Endothelial cell of umbilical vein (primary cell): ENCODE results near the gene LHX1. TPM values are rescaled to one million over a fixed set of nuclear protein-coding genes. Genes with fewer than 3 reads are reported as not detected.

ENCODE experiments used
- BruUV-seq: library from RNA; stranded (reverse); fragments of 400-500 nt; replicated peaks from 2 replicates; lab custom pipeline; 2021; lab: Mats Ljungman, UMichigan
- CTCF ChIA-PET: fragments of 300-600, 350-600 bp; sonication (Branson Sonifier 250); formaldehyde crosslinking; loops from one replicate; lab custom pipeline; 2021; ENCODE audit warnings: antibody characterized with exemption, inconsistent platforms; lab: Charles Lee
- POLR2A ChIA-PET: fragments of 300-600, 350-600 bp; sonication (Branson Sonifier 250); formaldehyde crosslinking; loops from one replicate; lab custom pipeline; 2021; ENCODE audit warnings: antibody characterized with exemption, inconsistent platforms; lab: Charles Lee
- DNase-seq: peaks from one replicate; pipeline ENCODE4 v3.0.0-alpha.2; 2011; ENCODE audit warnings: low read depth, low spot score
- FAIRE-seq: peaks from 2 replicates; lab custom pipeline; 2011; peaks lifted over from hg19 to GRCh38; lab: Jason Lieb, UNC
- H2AFZ ChIP-seq: 2 replicates; pipeline ENCODE4 v1.6.0; 2012; ENCODE audit warnings: low read depth, low read length, control low read depth, inconsistent platforms
- H3K27ac ChIP-seq: 2 replicates; pipeline ENCODE4 v1.5.1; 2011; ENCODE audit warnings: low read depth, mild to moderate bottlenecking, control low read depth, low read length, moderate library complexity; ENCODE audit not compliant: insufficient read depth
- H3K27me3 ChIP-seq, 2 experiments: 2 replicates each; pipeline versions ENCODE4 v1.6.0 to v1.6.1; 2011; ENCODE audit warnings: low read length in 2 of 2, mixed read lengths in 1 of 2; ENCODE audit not compliant: control insufficient read depth in 2 of 2, insufficient read depth in 2 of 2
- H3K36me3 ChIP-seq, 2 experiments: 2 replicates in 1 of 2; 3 replicates in 1 of 2; pipeline ENCODE4 v1.5.1; 2011; ENCODE audit warnings: low read length in 2 of 2, mild to moderate bottlenecking in 1 of 2, moderate library complexity in 1 of 2; ENCODE audit not compliant: control insufficient read depth in 2 of 2, insufficient read depth in 2 of 2; ENCODE audit errors: extremely low read depth in 1 of 2
- H3K4me1 ChIP-seq: 3 replicates; pipeline ENCODE4 v1.5.1; 2011; ENCODE audit warnings: mild to moderate bottlenecking, low read length; ENCODE audit not compliant: control insufficient read depth, insufficient read depth; ENCODE audit errors: extremely low read depth
- H3K4me2 ChIP-seq: 2 replicates; pipeline ENCODE4 v1.6.1; 2011; ENCODE audit warnings: low read length, control low read depth, mixed read lengths; ENCODE audit not compliant: insufficient read depth
- H3K4me3 ChIP-seq, 3 experiments: fragments of 200-600 bp in 1 of 3; sonication (generic), shearing (Covaris generic) in 1 of 3; replicated peaks in 1 of 3; 2 replicates each; pipeline ENCODE4 v1.5.1; 2011 to 2016; ENCODE audit warnings: control low read depth in 3 of 3, low read length in 3 of 3, mild to moderate bottlenecking in 2 of 3, inconsistent platforms in 1 of 3, low read depth in 1 of 3, moderate library complexity in 1 of 3; ENCODE audit not compliant: insufficient read depth in 1 of 3
- H3K79me2 ChIP-seq: 2 replicates; pipeline ENCODE4 v1.6.0; 2012; ENCODE audit warnings: low read length, inconsistent platforms; ENCODE audit not compliant: control insufficient read depth, insufficient read depth
- H3K9ac ChIP-seq: replicated peaks from 2 replicates; pipeline ENCODE3; 2011; ENCODE audit warnings: low read length, control low read depth; ENCODE audit not compliant: insufficient read depth; ENCODE audit errors: extremely low read depth
- H3K9me1 ChIP-seq: replicated peaks from 3 replicates; pipeline ENCODE4 v1.6.0; 2011; ENCODE audit warnings: mild to moderate bottlenecking, low read length; ENCODE audit not compliant: control insufficient read depth, insufficient read depth; ENCODE audit errors: extremely low read depth
- H3K9me3 ChIP-seq: replicated peaks from 2 replicates; pipeline ENCODE4 v1.5.1; 2012; ENCODE audit warnings: low read length, inconsistent platforms; ENCODE audit not compliant: control insufficient read depth, insufficient read depth
- H4K20me1 ChIP-seq: replicated peaks from 2 replicates; pipeline ENCODE3; 2011; ENCODE audit warnings: mild to moderate bottlenecking, low read length; ENCODE audit not compliant: control insufficient read depth, insufficient read depth; ENCODE audit errors: extremely low read depth
- EZH2 ChIP-seq: IDR thresholded peaks from 2 replicates; pipeline ENCODE4 v1.6.1; 2012; ENCODE audit warnings: borderline replicate concordance, low read depth, mild to moderate bottlenecking, moderate library complexity, low read length, inconsistent platforms; ENCODE audit not compliant: severe bottlenecking
- FOS ChIP-seq: IDR thresholded peaks from 2 replicates; pipeline ENCODE4 v1.6.1; 2011; ENCODE audit warnings: mild to moderate bottlenecking, low read length, moderate library complexity, borderline replicate concordance; ENCODE audit not compliant: insufficient read depth
- GATA2 ChIP-seq: IDR thresholded peaks from 2 replicates; pipeline ENCODE4 v1.7.0; 2011; ENCODE audit warnings: low read depth, mild to moderate bottlenecking, moderate library complexity, mixed read lengths, low read length; ENCODE audit not compliant: insufficient read length, insufficient read depth
- JUN ChIP-seq: IDR thresholded peaks from 2 replicates; pipeline ENCODE4 v1.6.1; 2011; ENCODE audit warnings: borderline replicate concordance, low read depth; ENCODE audit not compliant: insufficient read length, insufficient read depth
- MYC ChIP-seq: IDR thresholded peaks from one replicate; pipeline ENCODE4 v1.6.1; 2011; ENCODE audit warnings: mild to moderate bottlenecking, low read depth, low read length
- POLR2A ChIP-seq: IDR thresholded peaks from 2 replicates; pipeline ENCODE4 v1.6.1; 2012; ENCODE audit warnings: low read depth, mild to moderate bottlenecking, control low read depth, low read length
- POLR2AphosphoS5 ChIP-seq: IDR thresholded peaks from 2 replicates; pipeline ENCODE4 v1.6.1; 2012; ENCODE audit warnings: low read depth, mild to moderate bottlenecking, control low read depth, low read length, moderate library complexity; ENCODE audit not compliant: insufficient read depth
- dilution Hi-C: fragments of 300-500 bp; cut with MboI; formaldehyde crosslinking; loops from one replicate; pipeline ENCODE4 v1.15.0; 2019; ENCODE audit warnings: low sequenced_read_pairs; ENCODE audit not compliant: extremely low pct_ligation_motif_present
- intact Hi-C: fragments of 100-400 bp; cut with micrococcal nuclease; formaldehyde crosslinking; loops from one replicate; pipeline ENCODE4 v1.10.0; 2022
- polyA plus RNA-seq, 4 experiments: library from polyadenylated mRNA; depleted of rRNA in 3 of 4; stranded (reverse) in 3 of 4; unstranded in 1 of 4; fragments of >200 nt; gene quantifications; 2 replicates each; pipeline versions ENCODE4 v1.2.1 to v1.2.3, GENCODE V29; 2011 to 2012; ENCODE audit warnings: missing spikeins in 1 of 4
- total RNA-seq: library from RNA; stranded (reverse); gene quantifications from 2 replicates; pipeline ENCODE4 v1.2.3, GENCODE V29; 2021
- TF ChIP-seq, protein P1 (sequence below): IDR thresholded peaks from 2 replicates; pipeline ENCODE4 v1.6.1; 2011; ENCODE audit not compliant: insufficient read depth, insufficient read length
- TF ChIP-seq, protein P2 (sequence below), 2 donors: IDR thresholded peaks; 1 replicate in 1 of 2; 2 replicates in 1 of 2; pipeline ENCODE4 v1.5.1; 2011; ENCODE audit warnings: low read length in 2 of 2, mild to moderate bottlenecking in 2 of 2, moderate library complexity in 2 of 2, control low read depth in 1 of 2, inconsistent platforms in 1 of 2, low read depth in 1 of 2; ENCODE audit not compliant: insufficient read depth in 1 of 2; ENCODE audit errors: extremely low read depth in 1 of 2

LHX1 gene
- total and polyA plus RNA-seq, 2 donors (not counting 3 experiments of a cell fraction or from before 2014, with no cell fraction given) = not detected

DNA sequence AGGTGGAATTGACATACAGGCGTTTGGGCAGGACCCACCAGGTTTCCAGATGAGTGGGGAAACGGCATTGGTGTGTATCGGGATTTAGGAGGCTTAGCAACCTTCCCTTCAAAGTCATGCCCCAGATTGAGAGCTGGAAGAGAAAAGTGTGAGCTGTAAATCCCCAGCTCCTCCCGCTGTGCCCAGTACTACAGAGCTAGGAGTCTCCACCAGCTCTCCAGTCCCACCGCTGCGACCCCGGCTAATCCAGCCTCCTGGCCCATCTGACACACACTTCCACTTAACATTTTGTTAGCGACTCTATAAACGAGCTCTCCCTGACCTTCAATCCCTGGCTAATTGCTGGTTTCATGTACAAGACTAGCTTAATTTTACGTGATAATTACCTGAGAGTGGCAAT lies 29.9 kb upstream of the LHX1 start:
- H3K79me2 ChIP-seq = no peaks in the 10 kb centered on the region
- no peak for DNase-seq
- no peaks in the 10 kb centered on the region for H3K9me3 ChIP-seq
- H3K4me3 ChIP-seq = no peak overlapping the region
- no peaks in the 10 kb centered on the region for H3K36me3 ChIP-seq
- ChIA-PET CTCF (interaction anchor here (1.0 kb wide), 1 partner anchor 141 kb away, joined by 3 read pairs; no protein-coding TSS in a partner anchor), POLR2A (no interaction called here)
- no peak overlapping the region for H2AFZ ChIP-seq
- no peaks in the 10 kb centered on the region for H3K9me1 ChIP-seq
- H3K27ac ChIP-seq = no peak overlapping the region
- TF ChIP-seq EZH2 = no peak
- no peak for TF ChIP-seq POLR2AphosphoS5
- TF ChIP-seq, protein P1, sequence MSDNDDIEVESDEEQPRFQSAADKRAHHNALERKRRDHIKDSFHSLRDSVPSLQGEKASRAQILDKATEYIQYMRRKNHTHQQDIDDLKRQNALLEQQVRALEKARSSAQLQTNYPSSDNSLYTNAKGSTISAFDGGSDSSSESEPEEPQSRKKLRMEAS = no peak
- TF ChIP-seq JUN = no peak
- TF ChIP-seq GATA2 = no peak
- TF ChIP-seq, protein P2, sequence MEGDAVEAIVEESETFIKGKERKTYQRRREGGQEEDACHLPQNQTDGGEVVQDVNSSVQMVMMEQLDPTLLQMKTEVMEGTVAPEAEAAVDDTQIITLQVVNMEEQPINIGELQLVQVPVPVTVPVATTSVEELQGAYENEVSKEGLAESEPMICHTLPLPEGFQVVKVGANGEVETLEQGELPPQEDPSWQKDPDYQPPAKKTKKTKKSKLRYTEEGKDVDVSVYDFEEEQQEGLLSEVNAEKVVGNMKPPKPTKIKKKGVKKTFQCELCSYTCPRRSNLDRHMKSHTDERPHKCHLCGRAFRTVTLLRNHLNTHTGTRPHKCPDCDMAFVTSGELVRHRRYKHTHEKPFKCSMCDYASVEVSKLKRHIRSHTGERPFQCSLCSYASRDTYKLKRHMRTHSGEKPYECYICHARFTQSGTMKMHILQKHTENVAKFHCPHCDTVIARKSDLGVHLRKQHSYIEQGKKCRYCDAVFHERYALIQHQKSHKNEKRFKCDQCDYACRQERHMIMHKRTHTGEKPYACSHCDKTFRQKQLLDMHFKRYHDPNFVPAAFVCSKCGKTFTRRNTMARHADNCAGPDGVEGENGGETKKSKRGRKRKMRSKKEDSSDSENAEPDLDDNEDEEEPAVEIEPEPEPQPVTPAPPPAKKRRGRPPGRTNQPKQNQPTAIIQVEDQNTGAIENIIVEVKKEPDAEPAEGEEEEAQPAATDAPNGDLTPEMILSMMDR (IDR thresholded peaks at IDR 0.05; ENCODE audit: extremely low read depth in 1 of 2, insufficient read depth in 1 of 2, low read depth in 1 of 2, low read length in 2 of 2) = no peak
- no peak for TF ChIP-seq FOS
- TF ChIP-seq MYC = no peak
- no peak for TF ChIP-seq POLR2A
- H3K9ac ChIP-seq = no peak overlapping the region
- FAIRE-seq = no peak
- H4K20me1 ChIP-seq = no peaks in the 10 kb centered on the region
- dilution Hi-C loops (no loop called here), intact Hi-C loops (no loop called here)
- BruUV-seq = no TSS peak
- H3K27me3 ChIP-seq = peaks cover 12 to 13% of the 10 kb centered on the region in 2 experiments
- H3K4me2 ChIP-seq = no peak overlapping the region
- H3K4me1 ChIP-seq = no peaks in the 10 kb centered on the region
